Stomach (tissue), 4 donors: ENCODE measurements around the gene DLEC1.

Experiments
- EP300 ChIP-seq: sonication (generic); formaldehyde crosslinking; IDR thresholded peaks from one replicate; pipeline ENCODE4 v1.6.1; 2017; ENCODE audit warnings: antibody characterized with exemption
- POLR2A ChIP-seq, 4 donors: fragments of 450-650 bp; IDR thresholded peaks; one replicate each; pipeline ENCODE4 v1.6.1; 2016; ENCODE audit warnings: antibody characterized with exemption in 4 of 4, control low read depth in 2 of 4, mild to moderate bottlenecking in 1 of 4, moderate library complexity in 1 of 4
- POLR2AphosphoS5 ChIP-seq, 3 donors: sonication (generic); formaldehyde crosslinking; IDR thresholded peaks; one replicate each; pipeline ENCODE4 v1.6.1; 2016; ENCODE audit warnings: antibody characterized with exemption in 3 of 3
- TF ChIP-seq, protein P1 (sequence below), 7 experiments: fragments of 450-650 bp in 4 of 7; fragments of 200-600 bp in 3 of 7; sonication (generic) in 3 of 7; IDR thresholded peaks; one replicate each; pipeline ENCODE4 v1.5.1; 2016 to 2019; ENCODE audit warnings: antibody characterized with exemption in 7 of 7, control low read depth in 2 of 7, mild to moderate bottlenecking in 1 of 7

DNA sequence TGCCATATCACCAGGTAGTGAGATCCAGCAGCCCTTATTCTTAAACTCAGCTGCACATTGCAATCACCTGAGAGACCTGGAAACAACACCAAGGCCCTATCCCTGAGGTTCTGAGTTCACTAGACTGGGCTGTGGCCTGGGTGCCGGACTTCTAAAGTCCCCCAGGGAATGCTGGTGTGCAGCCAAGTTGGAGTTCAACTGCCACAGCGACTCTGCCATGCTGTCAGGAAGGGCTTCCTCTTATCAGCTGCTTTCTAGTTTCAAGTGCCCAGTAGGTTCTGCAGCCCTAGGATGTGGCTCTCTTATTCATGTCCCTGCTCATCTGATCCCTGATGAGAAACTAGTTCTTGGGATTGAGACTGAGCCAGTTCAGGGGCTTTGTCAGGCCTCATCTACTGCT lies 50.2 kb downstream of the DLEC1 start:
- TF ChIP-seq EP300 (no peak), POLR2A (IDR thresholded peaks at IDR 0.05) (no peak), POLR2AphosphoS5 (IDR thresholded peaks at IDR 0.05) (no peak)
- TF ChIP-seq, protein P1, sequence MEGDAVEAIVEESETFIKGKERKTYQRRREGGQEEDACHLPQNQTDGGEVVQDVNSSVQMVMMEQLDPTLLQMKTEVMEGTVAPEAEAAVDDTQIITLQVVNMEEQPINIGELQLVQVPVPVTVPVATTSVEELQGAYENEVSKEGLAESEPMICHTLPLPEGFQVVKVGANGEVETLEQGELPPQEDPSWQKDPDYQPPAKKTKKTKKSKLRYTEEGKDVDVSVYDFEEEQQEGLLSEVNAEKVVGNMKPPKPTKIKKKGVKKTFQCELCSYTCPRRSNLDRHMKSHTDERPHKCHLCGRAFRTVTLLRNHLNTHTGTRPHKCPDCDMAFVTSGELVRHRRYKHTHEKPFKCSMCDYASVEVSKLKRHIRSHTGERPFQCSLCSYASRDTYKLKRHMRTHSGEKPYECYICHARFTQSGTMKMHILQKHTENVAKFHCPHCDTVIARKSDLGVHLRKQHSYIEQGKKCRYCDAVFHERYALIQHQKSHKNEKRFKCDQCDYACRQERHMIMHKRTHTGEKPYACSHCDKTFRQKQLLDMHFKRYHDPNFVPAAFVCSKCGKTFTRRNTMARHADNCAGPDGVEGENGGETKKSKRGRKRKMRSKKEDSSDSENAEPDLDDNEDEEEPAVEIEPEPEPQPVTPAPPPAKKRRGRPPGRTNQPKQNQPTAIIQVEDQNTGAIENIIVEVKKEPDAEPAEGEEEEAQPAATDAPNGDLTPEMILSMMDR (IDR thresholded peaks at IDR 0.05), result no peak
